ENCODE data around the gene CDYL2.

- TF ChIP-seq CTCF (IDR thresholded peaks at IDR 0.05 in 4 of 5, conservative IDR thresholded peaks at IDR 0.05 in 1 of 5) (no peak), POLR2A (IDR thresholded peaks at IDR 0.05) (no peak)
These were observed 212.1 kb downstream of the CDYL2 start for GRCh38 chr16:80592273-80592672.
